Left lobe of liver (tissue), 2 donors: ENCODE measurements around the gene C15orf39. TPM values are rescaled to one million over a fixed set of nuclear protein-coding genes. Genes with fewer than 3 reads are reported as not detected.

ENCODE experiments used
- ATAC-seq: fragments of 200-7000 bp; cut with Tn5 transposase; one replicate; pipeline ENCODE4 v1.9.1; 2020; ENCODE audit warnings: mild to moderate bottlenecking, moderate library complexity
- DNase-seq: peaks from one replicate; pipeline ENCODE4 v3.0.0-alpha.2; 2020; ENCODE audit warnings: low spot score
- total RNA-seq: library from RNA; stranded (reverse); gene quantifications from one replicate; pipeline ENCODE4 v1.2.1, GENCODE V29; 2021
- donor health status: DM: no; HTN: no; CAD: no; lungs with moderate emphysema.
- donor health status: DM: no; HTN: yes; CAD: no.

The C15orf39 gene
- total RNA-seq, 1 donor from 2014 or later: 5.8 TPM

GRCh38 chr15:75171408-75171807, 30.3 kb upstream of the C15orf39 start:
- ATAC-seq: no peak

GRCh38 chr15:75172284-75172820, 29.3 kb upstream of the C15orf39 start:
- ATAC-seq (no peak), DNase-seq (no peak)

More at GRCh38 chr15:75171408-75171807, 30.3 kb upstream of the C15orf39 start:
- no peak for DNase-seq

GRCh38 chr15:75174102-75174501, 27.6 kb upstream of the C15orf39 start:
- no peak for ATAC-seq

GRCh38 chr15:75174729-75175128, 27.0 kb upstream of the C15orf39 start:
- ATAC-seq: no peak
- DNase-seq: no peak

More at GRCh38 chr15:75174102-75174501, 27.6 kb upstream of the C15orf39 start:
- no peak for DNase-seq

- no peak for DNase-seq
Measured at GRCh38 chr15:75176396-75176761, 25.3 kb upstream of the C15orf39 start.

GRCh38 chr15:75177360-75178071, 24.2 kb upstream of the C15orf39 start:
- DNase-seq: no peak

More at GRCh38 chr15:75176396-75176761, 25.3 kb upstream of the C15orf39 start:
- ATAC-seq: no peak

GRCh38 chr15:75178171-75178937, 23.3 kb upstream of the C15orf39 start:
- DNase-seq (no peak), ATAC-seq (peak; percentile 58)

More at GRCh38 chr15:75177360-75178071, 24.2 kb upstream of the C15orf39 start:
- ATAC-seq: peak; percentile 11

GRCh38 chr15:75178938-75179745, 22.5 kb upstream of the C15orf39 start:
- no peak for DNase-seq
- ATAC-seq: no peak

GRCh38 chr15:75179746-75180140, 21.9 kb upstream of the C15orf39 start:
- ATAC-seq (no peak), DNase-seq (no peak)

GRCh38 chr15:75181780-75182179, 19.9 kb upstream of the C15orf39 start:
- DNase-seq (no peak), ATAC-seq (no peak)

- ATAC-seq: peak; percentile 13
- DNase-seq: no peak
Measured at GRCh38 chr15:75182187-75183131, 19.2 kb upstream of the C15orf39 start.

- no peak for ATAC-seq
- no peak for DNase-seq
Measured at GRCh38 chr15:75185271-75186029, 16.2 kb upstream of the C15orf39 start.

GRCh38 chr15:75186044-75186443, 15.6 kb upstream of the C15orf39 start:
- DNase-seq: no peak
- ATAC-seq: no peak

- DNase-seq: no peak
- ATAC-seq: no peak
Measured at GRCh38 chr15:75188499-75188898, 13.2 kb upstream of the C15orf39 start.

GRCh38 chr15:75191235-75191634, 10.4 kb upstream of the C15orf39 start:
- ATAC-seq (no peak), DNase-seq (no peak)

GRCh38 chr15:75192307-75192706, 9.4 kb upstream of the C15orf39 start:
- ATAC-seq (no peak), DNase-seq (no peak)

- ATAC-seq: no peak
- no peak for DNase-seq
Measured at GRCh38 chr15:75193272-75193671, 8.4 kb upstream of the C15orf39 start.

- ATAC-seq (no peak), DNase-seq (no peak)
Measured at GRCh38 chr15:75193976-75194375, 7.7 kb upstream of the C15orf39 start.

- DNase-seq (no peak), ATAC-seq (no peak)
Measured at GRCh38 chr15:75194397-75194796, 7.3 kb upstream of the C15orf39 start.
